ENCODE data around the gene IWS1.
"Not testable (repeated sequence)": the region's sequence is repeated elsewhere in the genome, so short reads cannot be mapped to it uniquely, and the experiment has no call there.

Gene IWS1

GRCh38 chr2:127463155-127463991 is 62.9 kb downstream of the IWS1 start:
- no peak overlapping the region for H3K4me3 ChIP-seq (ENCODE audit: low read depth, low read length)

- no peak overlapping the region for H3K4me3 ChIP-seq (ENCODE audit: low read depth, low read length)
Measured at GRCh38 chr2:127462461-127462860, 63.8 kb downstream of the IWS1 start.

GRCh38 chr2:127456960-127457359 is 69.3 kb downstream of the IWS1 start:
- H3K4me3 ChIP-seq (ENCODE audit: low read depth, low read length) = no peak overlapping the region

GRCh38 chr2:127455566-127456493 is 70.5 kb downstream of the IWS1 start:
- H3K4me3 ChIP-seq (ENCODE audit: low read depth, low read length) = no peak overlapping the region

GRCh38 chr2:127454595-127455565 is 71.4 kb downstream of the IWS1 start:
- no peak overlapping the region for H3K4me3 ChIP-seq (ENCODE audit: low read depth, low read length)

- no peak overlapping the region for H3K4me3 ChIP-seq (ENCODE audit: low read depth, low read length)
Measured at GRCh38 chr2:127453392-127454171, 72.7 kb downstream of the IWS1 start.

- no peak overlapping the region for H3K4me3 ChIP-seq (ENCODE audit: low read depth, low read length)
Measured at GRCh38 chr2:127453013-127453391, 73.3 kb downstream of the IWS1 start.

GRCh38 chr2:127452423-127452822 is 73.9 kb downstream of the IWS1 start:
- not testable (repeated sequence) for H3K4me3 ChIP-seq (ENCODE audit: low read depth, low read length)

GRCh38 chr2:127451981-127452380 is 74.3 kb downstream of the IWS1 start:
- H3K4me3 ChIP-seq (ENCODE audit: low read depth, low read length) = no peak overlapping the region

- H3K4me3 ChIP-seq (ENCODE audit: low read depth, low read length) = no peak overlapping the region
Measured at GRCh38 chr2:127449898-127450297, 76.4 kb downstream of the IWS1 start.

GRCh38 chr2:127449414-127449813 is 76.9 kb downstream of the IWS1 start:
- H3K4me3 ChIP-seq (ENCODE audit: low read depth, low read length) = no peak overlapping the region

GRCh38 chr2:127448526-127448925 is 77.8 kb downstream of the IWS1 start:
- H3K4me3 ChIP-seq (ENCODE audit: low read depth, low read length) = no peak overlapping the region

GRCh38 chr2:127439343-127439742 is 86.9 kb downstream of the IWS1 start:
- no peak overlapping the region for H3K4me3 ChIP-seq (ENCODE audit: low read depth, low read length)

GRCh38 chr2:127437781-127438726 is 88.2 kb downstream of the IWS1 start:
- no peak overlapping the region for H3K4me3 ChIP-seq (ENCODE audit: low read depth, low read length)

- H3K4me3 ChIP-seq (ENCODE audit: low read depth, low read length) = no peak overlapping the region
Measured at GRCh38 chr2:127437056-127437455, 89.2 kb downstream of the IWS1 start.

- no peak overlapping the region for H3K4me3 ChIP-seq (ENCODE audit: low read depth, low read length)
Measured at GRCh38 chr2:127434515-127434914, 91.8 kb downstream of the IWS1 start.

- no peak overlapping the region for H3K4me3 ChIP-seq (ENCODE audit: low read depth, low read length)
Measured at GRCh38 chr2:127431408-127432023, 94.8 kb downstream of the IWS1 start.
